NCI-H82 treated with DMSO at 0.1 percent for 48 hours (cell line): Measurements from ENCODE around the gene ZNF548.

ENCODE experiments used
- DNase-seq: peaks from one replicate; lab custom pipeline; 2025; ENCODE audit not compliant: unreplicated experiment; lab: John Stamatoyannopoulos, UW

ZNF548 gene

GRCh38 chr19:57395710-57396109 lies 6.1 kb downstream of the ZNF548 start:
- DNase-seq: no peak

- DNase-seq: no peak
Measured at GRCh38 chr19:57398868-57399267, 9.2 kb downstream of the ZNF548 start.

GRCh38 chr19:57403737-57404563 lies 14.3 kb downstream of the ZNF548 start:
- DNase-seq: no peak

- peak; percentile 32 for DNase-seq
Measured at GRCh38 chr19:57406516-57407123, 17.0 kb downstream of the ZNF548 start.

GRCh38 chr19:57410877-57411671 lies 21.4 kb downstream of the ZNF548 start, which contains the start of gene ZNF17:
ZNF17 (plus strand) TSS chr19:57411161; CDS start chr19:57413616, 2,455 bp downstream.
- peak; percentile 90 for DNase-seq

GRCh38 chr19:57419439-57419838 lies 29.8 kb downstream of the ZNF548 start:
- no peak for DNase-seq

- no peak for DNase-seq
Measured at GRCh38 chr19:57421037-57421436, 31.4 kb downstream of the ZNF548 start.

- no peak for DNase-seq
Measured at GRCh38 chr19:57434386-57435061, 44.9 kb downstream of the ZNF548 start.

GRCh38 chr19:57435062-57435978 lies 45.7 kb downstream of the ZNF548 start, which contains the start of gene ZNF749:
ZNF749 (plus strand) TSS chr19:57435325; CDS start chr19:57435579, 254 bp downstream.
- peak; percentile 98 for DNase-seq

- no peak for DNase-seq
Measured at GRCh38 chr19:57436417-57436816, 46.8 kb downstream of the ZNF548 start.

- no peak for DNase-seq
Measured at GRCh38 chr19:57437931-57438330, 48.3 kb downstream of the ZNF548 start.

GRCh38 chr19:57438925-57439324 lies 49.3 kb downstream of the ZNF548 start:
- DNase-seq: no peak

- no peak for DNase-seq
Measured at GRCh38 chr19:57441979-57442752, 52.5 kb downstream of the ZNF548 start.

GRCh38 chr19:57443121-57443696 lies 53.6 kb downstream of the ZNF548 start:
- no peak for DNase-seq

GRCh38 chr19:57452307-57452706 lies 62.7 kb downstream of the ZNF548 start:
- DNase-seq: no peak
